DMS153 treated with DMSO at 0.1 percent for 48 hours (cell line): Measurements from ENCODE around the gene COL4A2.

Experiments
- DNase-seq: peaks from one replicate; lab custom pipeline; 2025; ENCODE audit not compliant: unreplicated experiment; lab: John Stamatoyannopoulos, UW

COL4A2 gene

GRCh38 chr13:110413016-110413675 lies 106.1 kb downstream of the COL4A2 start:
- no peak for DNase-seq

DNA sequence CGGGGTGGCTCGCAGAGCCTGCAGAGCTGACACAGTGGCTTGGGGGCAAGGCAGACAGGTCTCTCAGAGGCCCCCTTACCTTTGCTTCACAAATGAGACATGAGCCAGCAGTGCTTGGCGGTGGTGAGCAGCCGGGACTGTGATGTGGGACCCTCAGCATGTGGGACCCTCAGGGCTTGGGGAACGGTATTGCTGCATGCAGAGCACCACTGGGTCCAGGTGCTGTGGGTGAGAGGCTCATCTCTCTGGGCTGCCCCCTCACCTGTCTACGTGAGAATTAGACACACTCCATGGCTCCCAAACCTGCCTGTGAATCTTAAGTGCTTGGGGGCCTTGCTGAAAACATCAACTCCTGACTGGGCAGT lies 106.6 kb downstream of the COL4A2 start:
- no peak for DNase-seq

- DNase-seq, result no peak
These were observed 107.2 kb downstream of the COL4A2 start for GRCh38 chr13:110414283-110414682.

DNA sequence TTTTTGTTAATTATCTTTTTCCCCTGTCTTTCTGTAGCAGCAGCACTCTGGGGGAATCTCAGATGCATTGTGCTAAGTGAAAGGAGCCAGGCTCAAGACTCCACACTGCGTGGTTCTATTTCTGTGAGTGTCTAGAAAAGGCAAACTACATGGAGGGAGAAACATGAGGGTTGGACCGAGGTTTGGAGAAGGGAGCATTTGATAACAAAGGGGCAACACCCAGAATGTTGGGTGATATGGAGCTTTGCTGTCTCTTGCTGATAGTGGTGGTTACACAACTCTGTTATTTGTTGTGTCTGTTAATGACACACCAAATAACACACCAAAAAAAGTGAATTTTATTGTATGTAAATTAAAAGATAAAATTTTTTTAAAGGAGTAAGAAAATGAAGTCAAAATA lies 107.8 kb downstream of the COL4A2 start:
- DNase-seq, result no peak

- DNase-seq, result no peak
These were observed 108.6 kb downstream of the COL4A2 start for GRCh38 chr13:110415669-110416068.

DNA sequence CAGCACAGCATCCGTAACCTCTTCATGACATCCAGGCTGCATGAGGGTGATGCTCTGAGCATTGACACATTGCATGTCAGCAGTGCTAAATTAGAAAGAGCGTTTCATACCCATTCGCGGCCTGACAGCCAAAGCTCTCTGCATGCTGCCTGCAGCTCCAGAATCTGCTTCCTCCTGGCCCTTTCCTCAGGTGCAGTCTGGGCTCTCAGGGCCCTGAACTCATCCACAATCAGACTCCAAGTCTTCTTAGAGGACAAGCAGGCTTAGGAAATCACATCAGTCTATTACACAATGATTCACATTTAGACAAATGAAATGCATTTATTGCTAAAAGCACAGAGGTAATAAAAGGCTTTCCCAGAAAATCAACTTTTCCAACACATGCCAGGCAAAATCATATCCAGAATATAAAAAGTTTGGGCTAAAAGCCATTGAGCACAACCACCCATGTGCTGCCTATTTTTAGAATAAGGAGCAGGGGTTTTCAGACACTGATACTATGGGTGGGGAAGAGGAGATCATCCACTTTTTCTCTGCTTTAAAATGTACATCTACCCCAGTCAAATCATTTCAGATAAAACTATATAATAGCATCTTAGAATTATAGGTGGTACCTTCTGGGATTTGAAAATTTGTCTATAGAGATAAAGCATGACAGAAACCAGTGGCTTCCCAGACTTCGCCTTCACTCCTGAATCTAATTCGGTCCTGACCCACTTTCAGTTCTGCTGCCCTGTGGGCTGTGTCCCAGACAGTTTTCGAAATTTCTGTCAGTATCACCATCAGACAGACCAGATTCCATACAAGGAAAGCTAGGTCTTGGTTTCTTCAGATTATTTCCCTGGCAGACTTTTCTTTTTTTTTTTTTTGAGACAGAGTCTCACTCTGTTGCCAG lies 109.3 kb downstream of the COL4A2 start:
- no peak for DNase-seq

DNA sequence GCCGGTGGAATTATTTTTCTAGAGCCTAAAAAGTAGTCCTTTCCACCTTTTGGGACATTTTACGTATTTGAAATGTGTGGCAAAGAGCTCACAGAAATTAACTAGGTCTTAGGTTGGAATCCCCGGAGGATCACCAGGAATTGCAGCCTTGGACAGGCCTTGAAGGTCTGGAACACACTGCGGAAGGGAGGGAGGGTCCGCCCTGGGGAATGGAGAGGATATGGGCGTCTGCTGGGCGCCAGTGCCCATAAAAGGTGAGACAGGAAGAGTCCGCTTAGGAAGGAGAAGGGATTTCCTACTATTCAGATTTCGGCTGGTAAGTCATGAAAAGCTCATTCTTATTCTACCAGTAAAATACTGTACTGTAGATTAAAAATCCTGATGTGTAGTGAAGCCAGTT lies 111.9 kb downstream of the COL4A2 start:
- no peak for DNase-seq

- DNase-seq, result no peak
These were observed 112.3 kb downstream of the COL4A2 start for GRCh38 chr13:110419381-110419791.

DNA sequence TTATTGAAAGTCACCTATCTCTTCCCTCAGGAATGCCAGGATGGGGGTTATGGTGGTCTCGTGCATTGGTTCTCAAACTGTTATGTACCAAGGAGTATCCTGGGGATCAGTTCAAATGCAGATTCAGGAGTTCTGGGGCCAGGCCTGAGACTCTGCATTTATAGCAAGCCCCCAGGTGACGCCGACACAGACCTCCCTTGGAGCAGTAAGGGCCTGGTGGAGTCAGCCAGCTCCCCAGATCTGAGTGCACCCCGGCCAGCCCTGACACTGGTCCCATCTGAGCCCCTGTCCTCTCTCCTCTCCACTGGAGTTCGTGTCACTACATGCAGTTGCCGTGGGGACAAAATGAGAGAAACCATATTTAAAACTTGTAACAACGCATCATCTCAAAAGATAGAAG lies 112.9 kb downstream of the COL4A2 start:
- no peak for DNase-seq

- DNase-seq, result no peak
These were observed 113.5 kb downstream of the COL4A2 start for GRCh38 chr13:110420626-110421025.

DNA sequence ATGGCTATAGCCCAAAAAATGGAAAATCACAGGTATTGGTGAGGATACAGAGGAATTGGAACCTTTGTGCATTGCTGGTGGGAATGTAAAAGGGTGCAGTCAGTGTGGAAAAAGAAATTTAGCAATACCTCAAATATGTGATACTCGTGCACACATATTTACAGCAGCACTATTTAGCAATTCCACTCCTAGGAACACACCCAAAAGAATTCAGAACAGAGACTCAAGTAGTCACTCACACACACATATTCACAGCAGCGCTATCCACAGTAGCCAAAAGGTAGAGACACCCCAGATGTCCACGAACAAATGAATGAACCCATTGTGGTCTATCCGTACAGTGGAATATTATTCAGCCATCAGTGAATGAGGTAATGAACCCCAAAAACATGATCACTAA lies 114.0 kb downstream of the COL4A2 start:
- no peak for DNase-seq

DNA sequence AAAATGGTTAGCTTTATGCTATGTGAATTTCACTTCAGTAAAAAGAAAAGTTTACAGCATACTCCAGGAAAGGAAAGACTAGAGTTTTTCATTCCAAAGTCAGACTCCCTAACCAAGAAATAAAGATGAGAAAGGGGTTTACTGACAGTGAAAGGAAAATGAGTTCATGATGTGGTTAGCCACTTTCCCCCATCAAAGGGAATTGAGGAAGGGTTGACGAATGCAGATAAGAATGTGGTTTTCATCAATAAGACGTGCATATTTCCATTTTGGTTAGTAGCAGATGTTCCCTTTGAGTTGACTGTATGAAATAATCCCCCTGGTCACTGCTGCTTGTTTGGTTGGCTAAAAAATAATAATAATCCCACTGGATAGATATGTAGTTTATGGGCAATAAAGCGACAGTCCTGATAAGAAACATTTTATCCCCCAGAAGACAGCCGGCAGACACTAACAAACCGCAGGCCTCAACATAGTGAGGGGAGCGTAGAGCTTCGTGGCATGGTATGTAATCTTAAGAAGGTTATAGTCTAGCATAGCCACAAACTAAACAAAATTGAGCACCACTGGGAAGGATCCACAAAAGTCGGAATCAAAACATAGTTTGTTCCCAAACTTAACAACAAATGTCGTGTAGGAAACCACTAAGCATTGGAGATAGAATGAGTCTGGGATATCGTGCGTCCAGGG lies 114.8 kb downstream of the COL4A2 start:
- DNase-seq, result no peak

GRCh38 chr13:110422913-110423688 lies 116.0 kb downstream of the COL4A2 start:
- no peak for DNase-seq

DNA sequence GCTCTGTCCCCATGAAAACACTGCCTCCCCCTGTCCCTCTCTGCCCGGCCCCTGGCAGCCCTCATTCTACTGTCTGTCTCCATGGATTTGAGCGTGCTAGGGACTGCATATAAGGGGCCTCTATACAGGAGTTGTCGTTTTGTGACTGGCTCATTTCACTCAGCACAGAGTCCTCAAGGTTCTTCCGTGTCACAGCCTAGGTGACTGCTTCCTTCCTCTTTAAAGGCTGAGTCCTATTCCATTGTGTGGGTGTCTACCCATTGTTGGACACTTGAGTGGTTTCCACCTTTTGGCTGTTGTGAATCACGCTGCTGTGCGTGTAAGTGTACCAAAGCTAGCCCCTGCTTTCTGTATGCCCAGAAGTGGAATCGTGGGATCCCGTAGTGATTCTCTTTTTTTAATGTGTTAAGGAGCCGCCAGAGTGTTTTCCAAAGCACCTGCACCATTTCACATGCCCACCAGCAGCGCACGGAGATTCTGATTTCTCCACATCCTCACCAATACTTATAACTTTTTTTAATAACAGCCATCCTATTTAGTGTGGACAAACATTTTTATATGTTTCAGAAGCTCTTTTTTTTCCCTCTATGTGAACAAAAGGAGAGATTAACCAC lies 116.7 kb downstream of the COL4A2 start:
- DNase-seq, result no peak

- peak; percentile 18 for DNase-seq
These were observed 117.7 kb downstream of the COL4A2 start for GRCh38 chr13:110424569-110425443.

DNA sequence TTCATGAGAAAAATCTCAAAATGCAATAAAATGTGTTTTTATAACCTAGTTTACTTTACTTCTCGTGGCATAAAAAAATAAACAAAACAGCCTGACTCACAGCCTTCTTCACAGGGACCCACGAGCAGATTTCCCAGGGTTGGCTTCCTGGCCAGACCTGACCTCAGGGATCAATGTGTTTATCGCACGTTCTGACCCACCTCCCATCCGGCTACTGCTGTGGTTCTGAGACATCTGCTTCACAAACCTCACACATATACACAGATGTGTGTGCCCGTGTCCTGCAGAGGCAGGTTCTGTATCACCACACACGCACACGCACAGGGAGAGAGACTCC lies 118.3 kb downstream of the COL4A2 start:
- DNase-seq, result no peak

- peak; percentile 51 for DNase-seq
These were observed 119.7 kb downstream of the COL4A2 start for GRCh38 chr13:110426735-110427134.

- no peak for DNase-seq
These were observed 121.2 kb downstream of the COL4A2 start for GRCh38 chr13:110428313-110428712.

DNA sequence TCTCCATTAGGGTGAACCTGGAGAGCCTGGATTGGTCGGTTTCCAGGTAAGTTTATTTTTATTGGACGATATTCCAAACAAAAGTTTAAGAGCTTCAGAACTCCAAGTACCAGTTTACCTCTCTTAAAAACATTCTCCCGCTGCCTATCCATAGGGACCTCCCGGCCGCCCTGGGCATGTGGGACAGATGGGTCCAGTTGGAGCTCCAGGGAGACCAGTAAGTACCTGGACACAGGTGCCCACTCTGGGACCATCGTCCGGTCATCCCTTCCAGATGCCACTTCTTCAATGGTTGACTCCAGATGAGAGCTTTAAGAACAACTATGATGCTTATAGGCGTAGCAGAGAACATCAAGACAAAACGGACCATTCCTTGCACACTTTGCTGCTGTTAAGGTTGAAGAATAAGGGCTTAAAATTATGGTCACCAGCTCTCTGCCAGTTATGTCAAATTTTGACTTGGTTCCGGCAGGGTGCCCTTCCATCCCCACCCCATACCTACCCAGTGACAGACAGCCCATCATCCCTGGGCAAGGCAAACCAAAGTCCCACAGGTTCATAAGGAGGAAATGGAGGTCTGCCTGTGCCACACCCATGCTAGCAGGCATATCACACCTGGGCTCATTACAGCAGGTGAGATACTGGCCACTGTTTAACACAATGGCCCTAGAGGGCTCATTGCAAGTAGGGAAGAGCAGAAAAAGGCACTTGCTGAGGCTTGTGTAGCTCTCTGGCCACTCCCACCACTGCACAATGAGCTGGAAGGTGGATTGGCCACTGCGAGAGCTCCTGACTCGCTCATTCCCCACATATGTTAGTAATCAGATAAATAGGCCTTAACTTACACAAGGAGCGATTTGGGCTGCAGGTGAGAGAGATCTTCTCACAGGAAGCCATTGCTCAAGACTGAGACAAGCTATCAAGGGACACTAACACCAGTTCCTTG lies 123.6 kb downstream of the COL4A2 start:
- DNase-seq, result no peak
